Globus pallidus (tissue), 1 donor: ENCODE measurements around the gene GNAT1.
"Not testable (repeated sequence)": the region's sequence is repeated elsewhere in the genome, so short reads cannot be mapped to it uniquely, and the experiment has no call there.

Experiments
- DNase-seq: peaks from one replicate; pipeline ENCODE4 v3.0.0-alpha.2; 2015; ENCODE audit warnings: low spot score

GNAT1 gene

GRCh38 chr3:50203809-50204803, 12.7 kb downstream of the GNAT1 start:
- no peak for DNase-seq

DNA sequence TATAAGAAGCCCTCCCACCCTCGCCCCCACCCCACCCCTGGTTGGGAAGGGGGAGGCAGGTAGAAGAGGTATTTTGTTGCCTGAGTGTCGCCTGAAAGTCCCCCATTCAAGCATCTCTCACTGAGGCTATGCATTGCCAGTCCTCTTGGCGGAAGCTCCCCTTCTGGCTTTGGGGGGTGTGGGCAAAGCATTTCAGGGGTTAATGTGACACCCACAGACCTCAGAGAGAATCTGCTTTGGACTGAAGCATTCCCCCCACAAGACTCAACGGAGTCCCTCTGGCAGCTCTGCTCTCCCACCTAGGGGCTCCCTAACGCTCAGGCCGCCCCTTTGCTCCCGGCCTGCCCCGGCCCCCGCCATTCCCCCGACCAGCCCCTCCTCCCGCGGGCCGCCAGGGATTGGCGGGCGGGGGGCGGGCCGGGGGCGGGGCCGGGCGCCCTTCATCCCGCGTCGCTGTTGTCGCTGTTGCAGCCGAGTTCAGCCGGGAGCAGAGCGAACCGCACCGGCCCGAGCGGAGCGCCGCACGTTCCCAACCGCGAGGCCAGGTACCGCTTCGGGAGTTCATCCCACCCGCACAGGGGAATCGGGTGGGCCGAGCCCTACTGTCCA, 13.5 kb downstream of the GNAT1 start, which contains the start of gene SLC38A3:
Gene SLC38A3 (plus strand): TSS at position 468 of the 609 bp plus-strand sequence. CDS start 8,929 bp downstream, outside the sequence.
- DNase-seq, result peak; percentile 49

- peak; percentile 42 for DNase-seq
Observed at GRCh38 chr3:50205413-50206276, 14.2 kb downstream of the GNAT1 start.

GRCh38 chr3:50207359-50208042, 16.1 kb downstream of the GNAT1 start:
- DNase-seq, result no peak

DNA sequence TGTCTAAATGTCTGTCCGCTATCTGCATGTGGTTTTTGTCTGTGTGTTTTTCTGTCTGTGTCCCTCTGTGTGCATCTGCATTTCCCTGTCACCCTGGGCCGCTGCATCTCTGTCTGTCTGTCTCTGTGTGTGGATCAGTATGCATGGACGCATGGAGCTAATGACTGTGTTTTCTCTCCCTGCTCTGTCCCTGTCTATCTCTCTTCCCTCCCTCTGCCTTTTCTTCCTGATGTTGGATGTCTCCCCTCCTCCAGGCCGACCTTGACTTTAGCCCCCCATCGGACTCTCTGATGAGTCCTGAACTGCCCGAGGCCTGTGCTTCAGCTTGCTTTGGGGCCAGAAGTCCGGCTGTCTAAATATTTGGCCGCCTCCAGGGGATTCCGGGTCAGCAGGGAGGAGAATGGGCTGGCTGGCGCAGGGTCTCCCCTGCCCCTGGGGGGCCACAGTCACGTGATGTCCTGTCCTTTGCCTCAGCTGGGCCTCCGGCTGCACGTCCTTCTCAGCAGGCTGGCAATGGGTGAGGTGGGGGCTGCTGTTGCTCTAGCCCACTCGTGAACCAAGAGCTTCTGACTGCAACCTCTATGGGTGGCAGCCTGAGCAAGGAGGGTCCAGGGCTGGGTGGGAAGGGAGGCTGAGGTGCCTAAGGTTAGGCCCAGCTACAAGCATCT, 17.4 kb downstream of the GNAT1 start:
- DNase-seq, result no peak

DNA sequence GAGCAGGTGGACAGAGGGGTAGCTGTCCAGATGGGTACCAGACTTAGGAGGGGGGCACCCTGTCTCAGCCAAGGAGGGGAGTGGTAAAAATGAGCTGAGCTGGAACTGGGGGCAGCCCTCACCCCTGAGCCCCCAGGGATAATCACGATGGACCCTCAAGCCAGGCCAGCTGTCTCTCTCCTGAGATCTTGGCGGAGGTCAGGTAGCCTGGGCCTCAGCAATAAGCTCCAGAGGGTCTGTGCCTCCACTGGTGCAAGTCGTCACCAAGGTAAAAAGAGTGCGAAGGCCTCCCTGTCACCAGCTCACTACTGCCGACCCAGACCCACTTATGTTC, 18.7 kb downstream of the GNAT1 start:
- DNase-seq, result no peak

DNA sequence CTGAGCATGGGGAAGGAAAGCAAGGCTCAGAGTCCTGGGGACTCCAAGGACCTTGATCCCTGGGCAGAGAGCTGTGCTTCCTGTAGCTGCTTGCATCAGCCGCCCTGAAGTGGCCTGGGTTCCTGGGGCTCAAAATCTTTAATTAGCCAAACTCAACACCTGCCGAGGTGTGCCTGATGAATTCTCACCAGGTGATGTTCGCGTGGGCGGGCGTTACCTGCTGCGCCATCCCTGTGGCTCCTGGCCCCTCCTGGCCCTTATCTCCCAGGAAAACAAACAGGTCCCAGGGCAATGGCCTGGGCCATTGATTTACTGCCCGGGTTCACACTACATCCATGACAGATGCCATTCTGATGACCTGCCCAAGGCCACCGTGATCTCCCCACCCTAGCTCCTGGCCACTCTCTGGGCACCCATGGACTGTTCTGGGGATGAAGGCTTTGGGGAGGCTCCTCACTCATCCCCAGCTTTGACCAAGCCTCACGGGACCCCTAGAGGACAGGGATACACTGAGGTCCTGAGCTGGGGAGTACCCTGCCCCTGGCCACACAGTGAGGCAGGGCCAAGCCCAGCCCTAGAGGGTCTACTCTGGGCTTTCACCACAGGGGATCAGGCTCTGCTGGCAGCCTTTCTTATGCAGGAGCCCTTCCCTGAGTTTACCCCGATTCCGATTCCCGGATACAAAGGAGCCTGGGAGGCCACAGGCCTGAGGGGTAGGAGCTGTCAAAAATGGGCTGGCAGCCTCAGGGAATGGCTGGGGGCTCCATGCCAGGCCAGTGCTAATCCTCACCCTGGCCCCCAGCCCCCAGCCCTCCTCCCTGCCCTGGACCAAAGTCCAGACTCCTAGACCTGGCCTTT, 19.3 kb downstream of the GNAT1 start:
- DNase-seq, result no peak

- not testable (repeated sequence) for DNase-seq
Observed at GRCh38 chr3:50211368-50211717, 19.9 kb downstream of the GNAT1 start.

- DNase-seq, result no peak
Observed at GRCh38 chr3:50211930-50212329, 20.5 kb downstream of the GNAT1 start.

- no peak for DNase-seq
Observed at GRCh38 chr3:50212502-50212901, 21.1 kb downstream of the GNAT1 start.

DNA sequence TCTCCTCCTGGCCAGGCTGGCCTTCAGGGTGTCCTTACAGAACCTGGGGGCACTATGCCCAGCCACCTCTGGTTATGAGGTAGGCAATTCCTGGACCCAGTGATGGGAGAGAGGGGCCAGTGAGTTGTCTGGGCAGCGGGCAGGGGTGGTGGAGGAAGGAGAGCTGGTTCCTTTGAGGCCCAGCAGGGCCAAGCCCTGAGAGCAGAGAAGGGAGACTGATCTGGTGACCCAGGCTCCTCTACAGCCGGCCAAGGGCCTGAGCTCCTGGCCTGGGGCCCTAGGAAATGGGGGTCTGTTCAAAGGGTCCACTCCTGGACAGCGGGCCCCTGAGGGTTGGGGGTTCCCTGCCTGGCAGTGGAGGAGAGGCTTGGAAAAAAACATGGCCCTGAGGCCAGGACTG, 21.6 kb downstream of the GNAT1 start:
- no peak for DNase-seq

DNA sequence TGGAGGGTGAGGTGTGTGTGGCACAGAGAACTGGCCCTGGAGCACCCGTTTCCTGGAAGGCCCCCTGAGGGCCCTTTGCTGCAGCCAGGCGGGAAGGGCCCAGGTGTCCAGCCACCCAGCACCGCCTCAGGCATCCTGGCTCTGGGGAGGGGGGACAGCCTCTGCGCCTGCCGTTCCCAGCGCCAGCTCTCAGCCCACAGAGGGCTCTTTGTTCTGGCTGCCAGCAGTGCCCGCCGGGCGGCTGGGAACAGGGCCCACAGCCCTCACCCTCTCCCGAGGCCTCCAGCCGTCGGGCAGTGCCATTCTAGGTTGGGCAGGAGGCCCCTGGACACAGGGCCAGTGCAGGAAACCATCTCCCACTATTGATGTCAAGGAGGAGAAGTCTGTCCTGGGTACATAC, 22.0 kb downstream of the GNAT1 start:
- peak; percentile 96 for DNase-seq

DNA sequence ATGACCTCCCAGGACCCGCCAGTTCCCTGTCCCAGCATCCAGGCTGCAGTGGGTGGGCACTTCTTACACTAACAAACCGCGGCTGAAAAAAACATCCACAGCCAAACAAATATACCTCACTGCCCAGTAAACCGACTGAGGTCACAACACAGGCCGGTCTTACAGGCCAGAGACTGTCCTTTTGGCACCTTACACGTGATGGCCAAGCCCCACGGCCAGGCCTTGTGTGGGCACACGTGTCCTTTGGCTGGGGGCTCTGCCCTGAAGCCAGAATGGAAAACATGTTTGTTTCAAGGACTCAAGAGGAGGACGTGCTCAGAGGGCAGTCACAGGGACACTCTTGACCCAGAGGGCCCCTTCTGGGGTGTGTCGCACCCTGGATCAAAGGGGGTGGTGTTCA, 23.4 kb downstream of the GNAT1 start:
- DNase-seq, result no peak

- no peak for DNase-seq
Observed at GRCh38 chr3:50215529-50215928, 24.1 kb downstream of the GNAT1 start.

DNA sequence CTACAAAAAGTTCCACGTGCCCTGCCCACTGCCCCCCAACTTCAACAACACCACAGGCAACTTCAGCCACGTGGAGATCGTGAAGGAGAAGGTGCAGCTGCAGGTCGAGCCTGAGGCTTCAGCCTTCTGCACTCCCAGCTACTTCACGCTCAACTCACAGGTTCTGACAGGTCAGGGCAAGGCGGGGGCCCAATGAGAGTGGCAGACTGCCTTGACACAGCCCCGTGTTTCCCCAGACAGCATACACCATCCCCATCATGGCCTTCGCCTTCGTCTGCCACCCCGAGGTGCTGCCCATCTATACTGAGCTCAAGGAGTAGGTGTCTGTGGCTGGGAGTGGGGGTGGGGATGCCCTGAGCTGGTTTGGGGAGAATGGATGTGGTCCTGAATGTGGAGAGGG, 26.3 kb downstream of the GNAT1 start:
- no peak for DNase-seq

DNA sequence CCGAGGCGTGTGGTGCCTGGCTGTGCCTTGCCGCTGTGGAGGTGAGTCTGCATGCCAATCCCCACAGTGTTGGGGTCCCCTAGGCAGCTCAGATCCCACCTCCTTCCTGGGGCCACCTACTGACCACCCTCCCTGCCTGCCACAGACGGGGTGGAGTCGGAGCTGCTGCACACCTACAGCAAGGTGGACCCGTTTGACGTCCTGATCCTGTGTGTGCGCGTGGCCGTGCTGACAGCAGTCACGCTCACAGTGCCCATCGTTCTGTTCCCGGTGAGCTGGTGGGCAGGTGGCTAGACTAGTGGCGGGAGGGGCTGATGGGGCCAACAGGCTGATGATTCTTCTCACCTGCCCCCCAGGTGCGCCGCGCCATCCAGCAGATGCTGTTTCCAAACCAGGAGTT, 27.0 kb downstream of the GNAT1 start:
- no peak for DNase-seq

- no peak for DNase-seq
Observed at GRCh38 chr3:50219285-50219684, 27.9 kb downstream of the GNAT1 start.

- DNase-seq, result no peak
Observed at GRCh38 chr3:50220109-50220508, 28.7 kb downstream of the GNAT1 start.

GRCh38 chr3:50221051-50221410, 29.6 kb downstream of the GNAT1 start:
- DNase-seq, result no peak

DNA sequence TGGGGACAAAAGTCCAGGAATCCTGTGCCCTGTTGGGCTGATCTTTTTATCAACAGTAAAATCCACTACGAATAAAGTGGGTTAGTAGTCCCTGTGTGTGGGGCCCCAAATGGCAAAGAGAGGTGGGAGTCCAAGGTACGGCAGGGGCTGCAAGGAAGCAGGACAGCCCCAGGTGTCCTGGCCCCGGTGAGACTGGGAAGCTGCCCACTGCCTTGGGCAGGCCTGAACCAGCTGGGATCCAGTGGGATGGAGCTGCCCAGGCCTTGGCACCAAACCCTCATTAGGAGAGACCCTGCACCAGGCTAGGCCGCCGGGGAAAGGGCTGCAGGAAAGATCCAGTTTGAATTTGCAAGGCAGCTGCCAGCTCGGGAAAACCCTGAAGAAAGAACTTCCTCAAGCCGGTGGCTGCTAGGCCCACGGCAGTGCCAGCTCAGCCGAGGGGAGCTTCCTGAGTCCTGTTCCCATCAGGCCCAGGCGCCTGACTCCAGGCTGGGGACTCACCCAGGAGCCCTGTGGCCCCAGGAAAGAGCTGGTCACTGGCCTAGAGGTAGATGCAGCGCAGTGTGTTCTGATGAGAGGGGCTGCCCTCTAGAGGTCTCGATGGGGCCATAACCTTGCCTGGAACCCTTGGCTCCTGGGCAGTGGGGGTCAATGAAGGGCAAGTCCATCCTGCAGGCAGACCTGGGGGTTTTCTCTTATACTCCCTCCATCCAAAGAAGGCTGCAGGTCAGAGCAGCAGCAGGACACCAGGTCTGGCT, 30.2 kb downstream of the GNAT1 start:
- DNase-seq, result peak; percentile 35
